ENCODE data around the gene SMARCC1. TPM values are rescaled to one million over a fixed set of nuclear protein-coding genes. Genes with fewer than 3 reads are reported as not detected.

Gene SMARCC1
- total and polyA plus RNA-seq, 4 donors, result 12.5 to 66.8 (median 40.8) TPM

DNA sequence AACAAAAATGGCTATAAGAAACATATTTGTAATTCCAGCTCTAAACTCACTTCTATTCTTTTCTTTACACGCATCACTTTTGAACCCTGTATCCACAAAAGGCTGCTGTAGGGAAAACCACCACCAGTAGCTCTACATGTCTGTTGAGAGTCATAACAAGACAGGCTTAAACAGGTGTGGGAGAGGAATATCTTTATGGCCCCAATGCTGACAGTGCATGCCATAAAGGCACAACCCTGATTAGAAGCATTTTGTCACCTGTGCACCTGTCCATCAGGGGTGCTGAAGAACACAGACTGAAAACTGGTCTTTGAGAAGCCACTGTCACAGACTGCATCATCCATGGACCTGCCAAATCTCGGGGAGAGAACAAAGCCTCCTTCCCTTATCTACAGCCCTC, 191.5 kb downstream of the SMARCC1 start:
- intact Hi-C loops (cut with DNase I), result no loop called here
- Histone ChIP-seq H3K36me3 (ENCODE audit: control insufficient read depth in 1 of 2, insufficient read depth in 2 of 2, low read length in 1 of 2) (peaks cover 4 to 7% of the 10 kb centered on the region in 2 donors), H3K27me3 (ENCODE audit: control insufficient read depth in 1 of 2, insufficient read depth in 2 of 2, low read length in 1 of 2) (no peaks in the 10 kb centered on the region), H3K9me3 (ENCODE audit: control insufficient read depth, low read length) (no peaks in the 10 kb centered on the region), H3K4me3 (ENCODE audit: low read length in 2 of 2) (no peak overlapping the region), H3K27ac (ENCODE audit: low read depth in 1 of 2, low read length in 2 of 2) (no peak overlapping the region), H3K4me1 (ENCODE audit: control insufficient read depth in 1 of 2, insufficient read depth in 2 of 2, low read length in 2 of 2) (no peaks in the 10 kb centered on the region)
- no peak for DNase-seq
- ATAC-seq (ENCODE audit: low FRiP score), result no peak
- WGBS, 2 donors, result 75 to 83% methylated on average over 2 of the region's 2 CpGs

DNA sequence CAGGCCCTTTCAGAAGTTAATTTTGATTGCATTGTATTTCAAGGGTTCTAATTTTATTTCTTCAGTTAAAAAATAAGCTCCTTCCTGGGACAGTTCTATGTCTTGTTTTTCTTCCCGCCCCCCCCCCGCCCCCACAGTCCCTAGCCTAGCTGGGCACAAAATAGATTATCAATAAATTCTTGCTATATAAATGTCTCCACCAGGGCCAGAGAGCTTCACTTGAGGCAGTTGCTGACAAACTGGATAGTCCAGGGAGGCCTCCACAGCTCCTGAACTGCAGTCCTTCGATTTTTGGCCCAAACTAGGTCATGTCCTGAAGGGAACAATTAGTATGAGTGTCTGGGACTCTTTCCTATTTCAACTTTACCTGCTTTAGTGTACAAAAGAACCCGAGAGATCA, 193.1 kb downstream of the SMARCC1 start:
- no peak overlapping the region for H3K4me3 ChIP-seq (ENCODE audit: low read length in 2 of 2)
- DNase-seq (no peak), ATAC-seq (ENCODE audit: low FRiP score) (no peak)
- H3K27me3 ChIP-seq (ENCODE audit: control insufficient read depth in 1 of 2, insufficient read depth in 2 of 2, low read length in 1 of 2), result no peaks in the 10 kb centered on the region
- H3K27ac ChIP-seq (ENCODE audit: low read depth in 1 of 2, low read length in 2 of 2), result no peak overlapping the region
- intact Hi-C loops (cut with DNase I), result no loop called here
- no peaks in the 10 kb centered on the region for H3K9me3 ChIP-seq (ENCODE audit: control insufficient read depth, low read length)
- WGBS, 2 donors, result 92 to 95% methylated on average over 4 of the region's 4 CpGs
- H3K36me3 ChIP-seq (ENCODE audit: control insufficient read depth in 1 of 2, insufficient read depth in 2 of 2, low read length in 1 of 2), result peaks cover 0 to 7% of the 10 kb centered on the region in 2 donors
- H3K4me1 ChIP-seq (ENCODE audit: control insufficient read depth in 1 of 2, insufficient read depth in 2 of 2, low read length in 2 of 2), result no peaks in the 10 kb centered on the region

DNA sequence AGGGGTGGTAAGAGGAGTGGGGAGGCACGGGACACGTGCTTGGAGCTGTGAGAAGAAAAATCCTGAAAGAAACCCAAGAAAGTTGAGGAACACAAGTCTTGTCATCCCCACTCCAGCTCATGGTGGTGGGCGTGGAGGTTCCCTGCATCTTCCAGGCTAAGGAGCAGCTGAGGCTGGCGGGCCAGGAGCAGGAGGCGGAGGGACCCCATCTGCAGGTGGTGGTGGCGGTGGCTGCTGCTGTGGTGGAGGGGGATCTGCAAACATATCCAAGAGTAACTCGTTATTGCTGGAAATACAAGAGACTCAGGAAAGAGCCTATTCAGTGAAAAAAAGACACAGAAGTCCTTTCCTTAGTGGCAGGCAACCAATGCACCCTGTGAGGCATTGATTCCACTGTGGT, 193.6 kb downstream of the SMARCC1 start:
- no peaks in the 10 kb centered on the region for H3K9me3 ChIP-seq (ENCODE audit: control insufficient read depth, low read length)
- peaks cover 0 to 7% of the 10 kb centered on the region in 2 donors for H3K36me3 ChIP-seq (ENCODE audit: control insufficient read depth in 1 of 2, insufficient read depth in 2 of 2, low read length in 1 of 2)
- DNase-seq, result no peak
- no peak overlapping the region for H3K4me3 ChIP-seq (ENCODE audit: low read length in 2 of 2)
- no peak for ATAC-seq (ENCODE audit: low FRiP score)
- H3K4me1 ChIP-seq (ENCODE audit: control insufficient read depth in 1 of 2, insufficient read depth in 2 of 2, low read length in 2 of 2), result no peaks in the 10 kb centered on the region
- WGBS, 2 donors, result 94 to 95% methylated on average over 7 of the region's 7 CpGs
- no peaks in the 10 kb centered on the region for H3K27me3 ChIP-seq (ENCODE audit: control insufficient read depth in 1 of 2, insufficient read depth in 2 of 2, low read length in 1 of 2)
- H3K27ac ChIP-seq (ENCODE audit: low read depth in 1 of 2, low read length in 2 of 2), result no peak overlapping the region
- intact Hi-C loops (cut with DNase I), result no loop called here

DNA sequence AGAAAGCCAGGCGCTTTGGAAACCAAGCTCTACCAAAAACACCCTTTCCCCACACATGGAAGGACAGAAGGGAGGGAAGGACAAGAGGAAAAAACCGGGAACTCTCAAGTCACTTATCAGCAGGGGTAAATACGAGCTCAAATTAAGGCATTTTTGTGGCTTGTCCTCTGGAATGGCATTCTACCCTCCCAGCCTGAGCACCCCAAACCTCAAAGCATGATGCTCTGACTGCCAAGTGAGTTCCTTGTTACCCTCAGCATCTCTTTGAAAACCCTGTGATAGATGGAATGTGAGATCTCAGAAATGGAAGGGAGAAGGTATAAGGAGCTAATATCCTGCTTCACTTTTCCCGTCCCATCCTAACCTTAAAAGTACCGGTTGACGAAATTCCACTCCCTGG, 194.9 kb downstream of the SMARCC1 start:
- no peaks in the 10 kb centered on the region for H3K9me3 ChIP-seq (ENCODE audit: control insufficient read depth, low read length)
- ATAC-seq (ENCODE audit: low FRiP score) (no peak), DNase-seq (no peak)
- H3K36me3 ChIP-seq (ENCODE audit: control insufficient read depth in 1 of 2, insufficient read depth in 2 of 2, low read length in 1 of 2), result peaks cover 0 to 7% of the 10 kb centered on the region in 2 donors
- no peak overlapping the region for H3K27ac ChIP-seq (ENCODE audit: low read depth in 1 of 2, low read length in 2 of 2)
- no peak overlapping the region for H3K4me3 ChIP-seq (ENCODE audit: low read length in 2 of 2)
- 90 to 94% methylated on average over 6 of the region's 6 CpGs for WGBS, 2 donors
- intact Hi-C loops (cut with DNase I), result no loop called here
- no peaks in the 10 kb centered on the region for H3K4me1 ChIP-seq (ENCODE audit: control insufficient read depth in 1 of 2, insufficient read depth in 2 of 2, low read length in 2 of 2)
- no peaks in the 10 kb centered on the region for H3K27me3 ChIP-seq (ENCODE audit: control insufficient read depth in 1 of 2, insufficient read depth in 2 of 2, low read length in 1 of 2)

DNA sequence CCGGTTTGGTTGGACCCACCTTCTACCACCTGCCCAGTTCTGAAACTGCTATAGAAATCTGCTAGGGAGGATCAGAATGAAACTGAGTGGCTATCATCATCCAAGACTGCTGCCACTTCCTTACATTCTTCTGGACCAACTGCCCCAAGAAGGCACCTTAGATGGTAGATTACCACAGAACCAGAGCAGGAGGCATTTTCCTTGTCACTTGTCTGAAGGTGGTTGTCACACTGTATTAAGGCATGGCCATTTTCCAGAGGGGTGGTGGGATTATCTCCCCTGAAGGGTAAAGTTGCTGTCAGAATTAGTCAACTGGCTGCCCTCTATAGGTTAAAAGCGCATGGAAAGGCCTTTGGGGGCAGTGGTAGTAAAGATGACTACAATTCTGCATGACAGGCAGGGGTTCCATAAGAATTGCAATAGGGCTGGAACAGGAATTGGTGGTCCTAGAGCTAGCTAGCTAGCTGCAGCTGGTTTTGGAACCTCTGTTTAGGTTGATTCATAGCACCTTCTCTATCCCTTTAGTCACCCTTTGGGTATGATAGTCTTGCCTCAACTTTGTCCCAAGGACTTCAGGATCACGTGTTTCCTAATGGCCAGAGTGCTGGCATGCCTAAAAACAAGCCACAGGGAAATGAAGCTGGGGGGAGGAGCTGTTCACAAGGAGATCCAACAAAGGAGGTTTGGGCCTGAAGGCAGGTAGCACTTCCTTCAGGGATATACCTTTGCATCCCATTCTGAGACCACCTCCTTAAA, 198.2 kb downstream of the SMARCC1 start:
- Histone ChIP-seq H3K4me1 (ENCODE audit: control insufficient read depth in 1 of 2, insufficient read depth in 2 of 2, low read length in 2 of 2) (no peaks in the 10 kb centered on the region), H3K27ac (ENCODE audit: low read depth in 1 of 2, low read length in 2 of 2) (no peak overlapping the region), H3K4me3 (ENCODE audit: low read length in 2 of 2) (no peak overlapping the region), H3K9me3 (ENCODE audit: control insufficient read depth, low read length) (no peaks in the 10 kb centered on the region), H3K36me3 (ENCODE audit: control insufficient read depth in 1 of 2, insufficient read depth in 2 of 2, low read length in 1 of 2) (peaks cover 0 to 2% of the 10 kb centered on the region in 2 donors), H3K27me3 (ENCODE audit: control insufficient read depth in 1 of 2, insufficient read depth in 2 of 2, low read length in 1 of 2) (no peaks in the 10 kb centered on the region)
- intact Hi-C loops (cut with DNase I), result no loop called here
- DNase-seq (no peak), ATAC-seq (ENCODE audit: low FRiP score) (no peak)
- WGBS, 2 donors, result 74 to 80% methylated on average over 3 of the region's 3 CpGs

DNA sequence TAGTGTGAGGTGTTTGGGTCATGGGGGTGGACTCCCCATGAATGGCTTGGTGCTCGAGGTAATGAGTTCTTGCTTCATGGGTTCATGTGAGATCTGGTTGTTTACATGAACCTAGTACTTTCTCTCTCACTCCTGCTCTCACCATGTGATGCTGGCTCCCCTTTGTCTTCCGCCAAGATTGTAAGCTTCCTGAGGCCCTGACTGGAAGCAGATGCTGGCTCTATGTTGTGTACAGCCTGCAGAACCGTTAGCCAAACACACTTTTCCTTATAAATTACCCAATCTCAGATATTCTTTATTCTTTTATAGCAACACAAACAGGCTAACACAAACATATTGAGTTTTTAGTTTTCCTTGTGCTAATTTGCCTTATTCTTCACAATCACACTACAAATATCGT, 199.9 kb downstream of the SMARCC1 start:
- Histone ChIP-seq H3K4me1 (ENCODE audit: control insufficient read depth in 1 of 2, insufficient read depth in 2 of 2, low read length in 2 of 2) (no peaks in the 10 kb centered on the region), H3K4me3 (ENCODE audit: low read length in 2 of 2) (no peak overlapping the region), H3K27ac (ENCODE audit: low read depth in 1 of 2, low read length in 2 of 2) (no peak overlapping the region), H3K27me3 (ENCODE audit: control insufficient read depth in 1 of 2, insufficient read depth in 2 of 2, low read length in 1 of 2) (no peaks in the 10 kb centered on the region), H3K9me3 (ENCODE audit: control insufficient read depth, low read length) (no peaks in the 10 kb centered on the region), H3K36me3 (ENCODE audit: control insufficient read depth in 1 of 2, insufficient read depth in 2 of 2, low read length in 1 of 2) (no peaks in the 10 kb centered on the region)
- intact Hi-C loops (cut with DNase I), result no loop called here
- WGBS, 2 donors, result 88 to 91% methylated on average over 4 of the region's 4 CpGs
- DNase-seq (no peak), ATAC-seq (ENCODE audit: low FRiP score) (no peak)

DNA sequence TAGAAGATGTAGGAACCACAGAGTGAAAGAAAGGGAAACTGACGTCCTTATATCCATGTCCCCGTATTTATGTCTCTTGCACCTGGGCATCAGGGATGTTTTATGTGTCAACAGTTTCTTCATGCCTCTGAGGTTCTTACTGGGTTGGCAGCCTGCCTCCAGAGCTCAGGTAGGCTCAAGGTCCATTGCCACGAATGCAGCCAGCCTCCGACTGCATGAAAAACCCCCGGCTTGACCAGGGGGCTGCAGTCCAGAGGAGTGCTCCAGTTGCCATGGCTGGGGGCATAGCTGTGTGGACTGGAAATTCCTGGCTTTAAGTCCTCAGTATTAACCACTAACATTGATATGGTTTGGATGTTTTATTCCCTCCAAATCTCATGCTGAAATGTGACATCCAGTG, 200.3 kb downstream of the SMARCC1 start:
- intact Hi-C loops (cut with DNase I), result no loop called here
- Histone ChIP-seq H3K4me1 (ENCODE audit: control insufficient read depth in 1 of 2, insufficient read depth in 2 of 2, low read length in 2 of 2) (no peaks in the 10 kb centered on the region), H3K36me3 (ENCODE audit: control insufficient read depth in 1 of 2, insufficient read depth in 2 of 2, low read length in 1 of 2) (no peaks in the 10 kb centered on the region), H3K9me3 (ENCODE audit: control insufficient read depth, low read length) (no peaks in the 10 kb centered on the region), H3K27ac (ENCODE audit: low read depth in 1 of 2, low read length in 2 of 2) (no peak overlapping the region), H3K4me3 (ENCODE audit: low read length in 2 of 2) (no peak overlapping the region), H3K27me3 (ENCODE audit: control insufficient read depth in 1 of 2, insufficient read depth in 2 of 2, low read length in 1 of 2) (no peaks in the 10 kb centered on the region)
- WGBS, 2 donors, result 79 to 82% methylated on average over 5 of the region's 5 CpGs
- ATAC-seq (ENCODE audit: low FRiP score) (no peak), DNase-seq (no peak)

DNA sequence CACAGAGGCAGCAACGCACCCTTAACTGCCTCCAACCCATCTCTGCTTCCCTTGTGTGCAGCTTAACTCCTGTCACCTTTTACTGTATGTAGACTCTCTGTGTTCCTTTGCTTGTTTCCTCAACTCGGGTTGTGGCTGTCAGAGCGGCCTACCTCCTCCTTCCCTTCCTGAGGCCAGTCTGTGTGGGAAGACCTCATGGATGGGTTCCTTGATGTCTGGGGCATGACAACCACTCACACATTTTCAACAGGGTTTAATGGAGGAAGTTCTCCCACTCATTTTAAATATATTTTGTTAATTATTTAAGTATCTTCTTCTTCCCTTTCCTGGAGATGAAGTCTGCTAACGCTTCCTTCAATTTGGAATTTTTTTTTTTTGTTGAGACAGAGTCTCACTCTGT, 201.2 kb downstream of the SMARCC1 start:
- no peak overlapping the region for H3K4me3 ChIP-seq (ENCODE audit: low read length in 2 of 2)
- no peak for DNase-seq
- intact Hi-C loops (cut with DNase I), result no loop called here
- H3K4me1 ChIP-seq (ENCODE audit: control insufficient read depth in 1 of 2, insufficient read depth in 2 of 2, low read length in 2 of 2), result no peaks in the 10 kb centered on the region
- H3K27ac ChIP-seq (ENCODE audit: low read depth in 1 of 2, low read length in 2 of 2), result no peak overlapping the region
- H3K27me3 ChIP-seq (ENCODE audit: control insufficient read depth in 1 of 2, insufficient read depth in 2 of 2, low read length in 1 of 2), result no peaks in the 10 kb centered on the region
- 84 to 87% methylated on average over 4 of the region's 4 CpGs for WGBS, 2 donors
- no peaks in the 10 kb centered on the region for H3K36me3 ChIP-seq (ENCODE audit: control insufficient read depth in 1 of 2, insufficient read depth in 2 of 2, low read length in 1 of 2)
- H3K9me3 ChIP-seq (ENCODE audit: control insufficient read depth, low read length), result no peaks in the 10 kb centered on the region
- no peak for ATAC-seq (ENCODE audit: low FRiP score)

DNA sequence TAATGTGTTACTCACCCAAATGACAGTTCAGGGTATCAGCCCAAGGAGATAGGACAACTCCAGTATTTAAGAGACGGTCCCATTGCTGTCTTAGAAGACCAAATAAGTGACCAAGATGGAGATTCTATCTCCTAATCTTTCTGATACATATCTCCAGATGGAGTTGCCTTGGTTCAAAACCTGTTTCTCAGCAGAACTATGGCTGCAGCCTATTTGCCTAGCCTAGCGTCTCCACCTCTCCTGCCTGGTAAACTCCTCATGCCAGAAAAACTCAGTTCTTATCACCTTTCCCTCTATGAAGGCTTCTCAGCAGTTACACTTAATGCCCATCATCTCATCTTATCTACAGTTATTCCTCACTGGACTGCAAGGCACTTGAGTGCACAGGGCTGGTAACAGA, 201.8 kb downstream of the SMARCC1 start:
- WGBS, 2 donors, result 93 to 94% methylated on average over 2 of the region's 2 CpGs

More for the DNA sequence above, 201.8 kb downstream of the SMARCC1 start:
- H3K4me3 ChIP-seq (ENCODE audit: low read length in 2 of 2), result no peak overlapping the region
- intact Hi-C loops (cut with DNase I), result loop anchor here in 1 of 2 donors (5.0 kb wide), 1 partner anchor 92 kb away; no protein-coding TSS in a partner anchor
- no peak for DNase-seq
- no peak for ATAC-seq (ENCODE audit: low FRiP score)
- H3K27ac ChIP-seq (ENCODE audit: low read depth in 1 of 2, low read length in 2 of 2), result no peak overlapping the region
- no peaks in the 10 kb centered on the region for H3K36me3 ChIP-seq (ENCODE audit: control insufficient read depth in 1 of 2, insufficient read depth in 2 of 2, low read length in 1 of 2)
- no peaks in the 10 kb centered on the region for H3K9me3 ChIP-seq (ENCODE audit: control insufficient read depth, low read length)
- no peaks in the 10 kb centered on the region for H3K27me3 ChIP-seq (ENCODE audit: control insufficient read depth in 1 of 2, insufficient read depth in 2 of 2, low read length in 1 of 2)
- H3K4me1 ChIP-seq (ENCODE audit: control insufficient read depth in 1 of 2, insufficient read depth in 2 of 2, low read length in 2 of 2), result no peaks in the 10 kb centered on the region

Data from aorta (tissue), 5 donors.